NT2/D1 (cell line): ENCODE results near the gene PALD1.

Source experiments
- SUZ12 ChIP-seq: IDR thresholded peaks from 2 replicates; pipeline ENCODE4 v1.6.1; 2011; ENCODE audit not compliant: insufficient read length, insufficient read depth; ENCODE audit errors: extremely low read depth
- YY1 ChIP-seq: IDR thresholded peaks from 2 replicates; pipeline ENCODE4 v1.6.1; 2011; ENCODE audit not compliant: insufficient read length, insufficient read depth
- ZNF274 ChIP-seq: IDR thresholded peaks from 2 replicates; pipeline ENCODE4 v1.6.1; 2011; ENCODE audit warnings: mild to moderate bottlenecking, low read depth, low read length

- TF ChIP-seq ZNF274, result no peak
- no peak for TF ChIP-seq YY1
- TF ChIP-seq SUZ12, result no peak
Observed at GRCh38 chr10:70487824-70488223, 9.3 kb downstream of the PALD1 start.
